HepG2 (cell line): ENCODE results near the gene RCOR1. TPM values are rescaled to one million over a fixed set of nuclear protein-coding genes. Genes with fewer than 3 reads are reported as not detected.

ENCODE experiments used
- BCL6 ChIP-seq: IDR thresholded peaks from 2 replicates; pipeline ENCODE4 v1.6.1; 2016; ENCODE audit warnings: missing genetic modification reagents, missing compliant biosample characterization
- GTF3A ChIP-seq: sonication (generic); formaldehyde crosslinking; conservative IDR thresholded peaks from 2 replicates; pipeline ENCODE4 v1.4.0; 2020; ENCODE audit warnings: mild to moderate bottlenecking, missing genetic modification reagents
- HNRNPLL ChIP-seq: fragments of 200-400 bp; formaldehyde crosslinking; IDR thresholded peaks from 2 replicates; pipeline ENCODE4 v1.6.1; 2017; ENCODE audit warnings: mild to moderate bottlenecking, low read depth, low read length; ENCODE audit not compliant: poor library complexity, severe bottlenecking
- ISX ChIP-seq: sonication (generic); formaldehyde crosslinking; conservative IDR thresholded peaks from 2 replicates; pipeline ENCODE4 v1.5.0; 2020; ENCODE audit warnings: missing genetic modification reagents
- KLF15 ChIP-seq: sonication (generic); formaldehyde crosslinking; IDR thresholded peaks from 2 replicates; pipeline ENCODE4 v1.8.1; 2023; ENCODE audit warnings: borderline replicate concordance, mild to moderate bottlenecking, inconsistent platforms, missing genetic modification reagents, mixed read lengths
- MED1 ChIP-seq: sonication (generic); formaldehyde crosslinking; IDR thresholded peaks from 2 replicates; pipeline ENCODE4 v1.4.0; 2020; ENCODE audit warnings: missing genetic modification reagents
- MIXL1 ChIP-seq: IDR thresholded peaks from 2 replicates; pipeline ENCODE4 v1.6.1; 2016
- MXD4 ChIP-seq: IDR thresholded peaks from 2 replicates; pipeline ENCODE4 v1.6.1; 2016; ENCODE audit warnings: mild to moderate bottlenecking, missing biosample characterization, missing genetic modification reagents
- NFRKB ChIP-seq: fragments of 450-650 bp; IDR thresholded peaks from 2 replicates; pipeline ENCODE4 v1.6.1; 2017
- PLRG1 ChIP-seq: fragments of 450-650 bp; conservative IDR thresholded peaks from 2 replicates; pipeline ENCODE4 v1.6.1; 2016
- ZFY ChIP-seq: sonication (generic); formaldehyde crosslinking; IDR thresholded peaks from 2 replicates; pipeline ENCODE4 v1.4.0; 2020; ENCODE audit warnings: missing genetic modification reagents
- ZMYM4 ChIP-seq: sonication (generic); formaldehyde crosslinking; IDR thresholded peaks from 2 replicates; pipeline ENCODE4 v1.8.1; 2023; ENCODE audit warnings: mild to moderate bottlenecking, missing genetic modification reagents
- ZNF225 ChIP-seq: sonication (generic); formaldehyde crosslinking; IDR thresholded peaks from 2 replicates; pipeline ENCODE4 v1.4.0; 2020; ENCODE audit warnings: mild to moderate bottlenecking, missing genetic modification reagents
- ZNF326 ChIP-seq: sonication (generic); formaldehyde crosslinking; IDR thresholded peaks from 2 replicates; pipeline ENCODE4 v1.4.0; 2020; ENCODE audit warnings: missing genetic modification reagents, borderline replicate concordance
- ZNF577 ChIP-seq: sonication (generic); formaldehyde crosslinking; IDR thresholded peaks from 2 replicates; pipeline ENCODE4 v1.4.0; 2020; ENCODE audit warnings: mild to moderate bottlenecking, low read depth, missing genetic modification reagents, borderline replicate concordance
- ZNF619 ChIP-seq: sonication (generic); formaldehyde crosslinking; IDR thresholded peaks from 2 replicates; pipeline ENCODE4 v1.4.0; 2020; ENCODE audit warnings: mild to moderate bottlenecking, missing genetic modification reagents
- polyA plus RNA-seq, 8 experiments: library from polyadenylated mRNA; depleted of rRNA in 3 of 8; stranded (reverse) in 7 of 8; unstranded in 1 of 8; fragments of >200 nt; fragmentation: Illumina TruSeq in 4 of 8; extraction: Trizol in 4 of 8; gene quantifications; 2 replicates each; pipeline versions ENCODE4 v1.2.1 to v1.2.3, GENCODE V29; 2011 to 2016; ENCODE audit warnings: low read depth in 4 of 8, missing spikeins in 1 of 8, mixed read lengths in 1 of 8; ENCODE audit not compliant: insufficient read depth in 1 of 8
- total RNA-seq, 5 experiments: library from RNA; depleted of rRNA; stranded (reverse); fragments of >200 nt; fragmentation: Illumina TruSeq; extraction: Trizol; gene quantifications; 2 replicates each; pipeline ENCODE4 v1.2.3, GENCODE V29; 2016; ENCODE audit warnings: low read depth in 1 of 5
- TF ChIP-seq, protein P1 (sequence below): sonication (generic); formaldehyde crosslinking; IDR thresholded peaks from 2 replicates; pipeline ENCODE4 v1.8.0; 2023; ENCODE audit warnings: mild to moderate bottlenecking, missing genetic modification reagents
- TF ChIP-seq, protein P2 (sequence below): sonication (generic); formaldehyde crosslinking; conservative IDR thresholded peaks from 2 replicates; pipeline ENCODE4 v1.4.0; 2020; ENCODE audit warnings: missing genetic modification reagents
- TF ChIP-seq, protein P3 (sequence below): sonication (generic); formaldehyde crosslinking; IDR thresholded peaks from 2 replicates; pipeline ENCODE4 v1.4.0; 2020; ENCODE audit warnings: missing genetic modification reagents
- TF ChIP-seq, protein P4 (sequence below): IDR thresholded peaks from 2 replicates; pipeline ENCODE4 v1.6.1; 2016
- TF ChIP-seq, protein P5 (sequence below): sonication (generic); formaldehyde crosslinking; IDR thresholded peaks from 2 replicates; pipeline ENCODE4 v1.8.0; 2022; ENCODE audit warnings: low read depth, missing genetic modification reagents
- TF ChIP-seq, protein P6 (sequence below): sonication (generic); formaldehyde crosslinking; IDR thresholded peaks from 2 replicates; pipeline ENCODE4 v1.4.0; 2020; ENCODE audit warnings: mild to moderate bottlenecking, missing genetic modification reagents

Gene RCOR1
- total and polyA plus RNA-seq, 2 of the 13 experiments (the other 11 are each of a cell fraction or from before 2014, with no cell fraction given) = 10.2 to 11.1 TPM

DNA sequence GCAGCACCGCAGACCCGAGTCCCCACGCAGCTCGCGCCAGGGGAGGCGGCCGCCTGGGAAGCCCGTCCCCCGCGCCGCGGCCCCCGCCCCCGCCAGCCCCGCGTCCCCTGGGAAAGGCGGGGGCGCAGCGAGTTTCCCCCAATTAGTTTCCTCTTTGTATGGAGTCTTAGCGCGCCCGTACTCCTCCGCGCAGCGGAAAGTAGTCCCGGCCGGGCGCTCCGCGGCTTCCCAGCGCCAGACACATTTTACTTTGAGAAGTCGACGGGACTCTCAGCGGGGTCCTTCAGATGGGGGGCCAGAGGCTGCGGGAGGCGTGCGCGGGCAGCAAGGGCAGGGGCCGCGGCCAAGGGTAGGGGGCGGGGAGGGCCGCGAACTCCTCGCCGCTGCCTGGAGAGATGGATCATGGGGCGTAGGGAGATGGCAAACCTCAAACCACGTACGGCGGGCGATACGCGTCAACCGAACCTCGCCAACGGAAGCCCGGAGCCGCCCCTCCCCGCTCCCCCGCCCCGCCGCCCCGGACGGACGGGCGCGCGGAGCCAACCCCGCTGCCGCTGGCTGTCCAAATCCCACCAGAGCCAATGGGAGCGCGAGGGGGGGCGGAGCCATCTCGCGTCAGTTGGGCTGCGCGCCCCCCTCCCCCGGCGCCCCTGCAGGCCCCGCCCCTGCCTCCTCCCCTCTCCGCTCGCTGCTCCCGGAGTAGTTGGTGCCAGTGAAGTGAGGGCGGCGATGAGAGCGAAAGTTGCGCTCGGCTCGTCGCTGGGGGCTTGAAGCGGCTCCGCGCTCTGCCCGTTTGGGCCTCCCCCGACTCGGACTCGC, at the start of gene RCOR1 (continued):
- no peak for TF ChIP-seq KLF15 (CRISPR knock-in tag)
- TF ChIP-seq, protein P1, sequence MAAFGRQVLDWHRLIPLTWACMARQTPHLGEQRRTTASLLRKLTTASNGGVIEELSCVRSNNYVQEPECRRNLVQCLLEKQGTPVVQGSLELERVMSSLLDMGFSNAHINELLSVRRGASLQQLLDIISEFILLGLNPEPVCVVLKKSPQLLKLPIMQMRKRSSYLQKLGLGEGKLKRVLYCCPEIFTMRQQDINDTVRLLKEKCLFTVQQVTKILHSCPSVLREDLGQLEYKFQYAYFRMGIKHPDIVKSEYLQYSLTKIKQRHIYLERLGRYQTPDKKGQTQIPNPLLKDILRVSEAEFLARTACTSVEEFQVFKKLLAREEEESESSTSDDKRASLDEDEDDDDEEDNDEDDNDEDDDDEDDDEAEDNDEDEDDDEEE = 0 out of 2 replicates have a peak, but pooled peaks have one; percentile 32
- TF ChIP-seq ZMYM4 (CRISPR knock-in tag) = peak; percentile 39; the same call in 1 of the 2 replicates
- TF ChIP-seq ISX (CRISPR knock-in tag) = no peak
- 0 out of 2 replicates have a peak, but pooled peaks have one; percentile 37 for TF ChIP-seq GTF3A
- TF ChIP-seq, protein P2, sequence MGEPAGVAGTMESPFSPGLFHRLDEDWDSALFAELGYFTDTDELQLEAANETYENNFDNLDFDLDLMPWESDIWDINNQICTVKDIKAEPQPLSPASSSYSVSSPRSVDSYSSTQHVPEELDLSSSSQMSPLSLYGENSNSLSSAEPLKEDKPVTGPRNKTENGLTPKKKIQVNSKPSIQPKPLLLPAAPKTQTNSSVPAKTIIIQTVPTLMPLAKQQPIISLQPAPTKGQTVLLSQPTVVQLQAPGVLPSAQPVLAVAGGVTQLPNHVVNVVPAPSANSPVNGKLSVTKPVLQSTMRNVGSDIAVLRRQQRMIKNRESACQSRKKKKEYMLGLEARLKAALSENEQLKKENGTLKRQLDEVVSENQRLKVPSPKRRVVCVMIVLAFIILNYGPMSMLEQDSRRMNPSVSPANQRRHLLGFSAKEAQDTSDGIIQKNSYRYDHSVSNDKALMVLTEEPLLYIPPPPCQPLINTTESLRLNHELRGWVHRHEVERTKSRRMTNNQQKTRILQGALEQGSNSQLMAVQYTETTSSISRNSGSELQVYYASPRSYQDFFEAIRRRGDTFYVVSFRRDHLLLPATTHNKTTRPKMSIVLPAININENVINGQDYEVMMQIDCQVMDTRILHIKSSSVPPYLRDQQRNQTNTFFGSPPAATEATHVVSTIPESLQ (CRISPR knock-in tag) = no peak
- peak; percentile 59 for TF ChIP-seq HNRNPLL
- TF ChIP-seq ZFY (CRISPR knock-in tag) = peak; percentile 59; the same call in 1 of the 2 replicates
- no peak for TF ChIP-seq ZNF225 (CRISPR knock-in tag)
- TF ChIP-seq, protein P3, sequence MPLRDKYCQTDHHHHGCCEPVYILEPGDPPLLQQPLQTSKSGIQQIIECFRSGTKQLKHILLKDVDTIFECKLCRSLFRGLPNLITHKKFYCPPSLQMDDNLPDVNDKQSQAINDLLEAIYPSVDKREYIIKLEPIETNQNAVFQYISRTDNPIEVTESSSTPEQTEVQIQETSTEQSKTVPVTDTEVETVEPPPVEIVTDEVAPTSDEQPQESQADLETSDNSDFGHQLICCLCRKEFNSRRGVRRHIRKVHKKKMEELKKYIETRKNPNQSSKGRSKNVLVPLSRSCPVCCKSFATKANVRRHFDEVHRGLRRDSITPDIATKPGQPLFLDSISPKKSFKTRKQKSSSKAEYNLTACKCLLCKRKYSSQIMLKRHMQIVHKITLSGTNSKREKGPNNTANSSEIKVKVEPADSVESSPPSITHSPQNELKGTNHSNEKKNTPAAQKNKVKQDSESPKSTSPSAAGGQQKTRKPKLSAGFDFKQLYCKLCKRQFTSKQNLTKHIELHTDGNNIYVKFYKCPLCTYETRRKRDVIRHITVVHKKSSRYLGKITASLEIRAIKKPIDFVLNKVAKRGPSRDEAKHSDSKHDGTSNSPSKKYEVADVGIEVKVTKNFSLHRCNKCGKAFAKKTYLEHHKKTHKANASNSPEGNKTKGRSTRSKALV (CRISPR knock-in tag) = no peak
- TF ChIP-seq, protein P4, sequence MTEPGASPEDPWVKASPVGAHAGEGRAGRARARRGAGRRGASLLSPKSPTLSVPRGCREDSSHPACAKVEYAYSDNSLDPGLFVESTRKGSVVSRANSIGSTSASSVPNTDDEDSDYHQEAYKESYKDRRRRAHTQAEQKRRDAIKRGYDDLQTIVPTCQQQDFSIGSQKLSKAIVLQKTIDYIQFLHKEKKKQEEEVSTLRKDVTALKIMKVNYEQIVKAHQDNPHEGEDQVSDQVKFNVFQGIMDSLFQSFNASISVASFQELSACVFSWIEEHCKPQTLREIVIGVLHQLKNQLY = no peak
- TF ChIP-seq NFRKB = no peak
- TF ChIP-seq ZNF619 (CRISPR knock-in tag) = no peak
- TF ChIP-seq, protein P5, sequence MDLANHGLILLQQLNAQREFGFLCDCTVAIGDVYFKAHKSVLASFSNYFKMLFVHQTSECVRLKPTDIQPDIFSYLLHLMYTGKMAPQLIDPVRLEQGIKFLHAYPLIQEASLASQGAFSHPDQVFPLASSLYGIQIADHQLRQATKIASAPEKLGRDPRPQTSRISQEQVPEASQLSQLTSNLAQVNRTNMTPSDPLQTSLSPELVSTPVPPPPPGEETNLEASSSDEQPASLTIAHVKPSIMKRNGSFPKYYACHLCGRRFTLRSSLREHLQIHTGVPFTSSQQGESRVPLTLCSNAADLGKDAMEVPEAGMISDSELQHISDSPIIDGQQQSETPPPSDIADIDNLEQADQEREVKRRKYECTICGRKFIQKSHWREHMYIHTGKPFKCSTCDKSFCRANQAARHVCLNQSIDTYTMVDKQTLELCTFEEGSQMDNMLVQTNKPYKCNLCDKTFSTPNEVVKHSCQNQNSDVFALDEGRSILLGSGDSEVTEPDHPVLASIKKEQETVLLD (CRISPR knock-in tag) = peak; percentile 83
- TF ChIP-seq, protein P6, sequence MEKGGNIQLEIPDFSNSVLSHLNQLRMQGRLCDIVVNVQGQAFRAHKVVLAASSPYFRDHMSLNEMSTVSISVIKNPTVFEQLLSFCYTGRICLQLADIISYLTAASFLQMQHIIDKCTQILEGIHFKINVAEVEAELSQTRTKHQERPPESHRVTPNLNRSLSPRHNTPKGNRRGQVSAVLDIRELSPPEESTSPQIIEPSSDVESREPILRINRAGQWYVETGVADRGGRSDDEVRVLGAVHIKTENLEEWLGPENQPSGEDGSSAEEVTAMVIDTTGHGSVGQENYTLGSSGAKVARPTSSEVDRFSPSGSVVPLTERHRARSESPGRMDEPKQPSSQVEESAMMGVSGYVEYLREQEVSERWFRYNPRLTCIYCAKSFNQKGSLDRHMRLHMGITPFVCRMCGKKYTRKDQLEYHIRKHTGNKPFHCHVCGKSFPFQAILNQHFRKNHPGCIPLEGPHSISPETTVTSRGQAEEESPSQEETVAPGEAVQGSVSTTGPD (CRISPR knock-in tag) = no peak
- peak; percentile 48; the same call in 1 of the 2 replicates for TF ChIP-seq MED1
- TF ChIP-seq PLRG1 = no peak
- no peak for TF ChIP-seq ZNF577 (CRISPR knock-in tag)
- TF ChIP-seq ZNF326 (CRISPR knock-in tag) = no peak
- no peak for TF ChIP-seq BCL6
- TF ChIP-seq MXD4 = no peak
- peak; percentile 53; the same call in 1 of the 2 replicates for TF ChIP-seq MIXL1 (CRISPR knock-in tag)
